Activated T-cell treated with anti-CD3 and anti-CD28 coated beads for 1 hour (primary cell): ENCODE results near the gene DNAJB6.

ENCODE experiments used
- DNase-seq: peaks from one replicate; pipeline ENCODE4 v3.0.0-alpha.2; 2020; ENCODE audit warnings: low read depth

The DNAJB6 gene

GRCh38 chr7:157336383-157337315 is at the start of gene DNAJB6:
Gene DNAJB6 (plus strand): TSS chr7:157337004. CDS start chr7:157358573, 21,569 bp downstream.
- DNase-seq, result peak; percentile 93

- DNase-seq, result no peak
These were observed 45.3 kb upstream of the DNAJB6 start for GRCh38 chr7:157291404-157292080.

GRCh38 chr7:157292258-157292657 is 44.5 kb upstream of the DNAJB6 start:
- no peak for DNase-seq

- no peak for DNase-seq
These were observed 43.9 kb upstream of the DNAJB6 start for GRCh38 chr7:157292770-157293412.

- no peak for DNase-seq
These were observed 43.4 kb upstream of the DNAJB6 start for GRCh38 chr7:157293413-157293788.

GRCh38 chr7:157294773-157295172 is 42.0 kb upstream of the DNAJB6 start:
- no peak for DNase-seq

GRCh38 chr7:157295338-157295737 is 41.5 kb upstream of the DNAJB6 start:
- DNase-seq, result no peak

- DNase-seq, result no peak
These were observed 39.6 kb upstream of the DNAJB6 start for GRCh38 chr7:157297185-157297584.

GRCh38 chr7:157299317-157299612 is 37.5 kb upstream of the DNAJB6 start:
- DNase-seq, result no peak

GRCh38 chr7:157299613-157300368 is 37.0 kb upstream of the DNAJB6 start:
- no peak for DNase-seq

GRCh38 chr7:157300369-157300825 is 36.4 kb upstream of the DNAJB6 start:
- DNase-seq, result no peak

- DNase-seq, result no peak
These were observed 35.1 kb upstream of the DNAJB6 start for GRCh38 chr7:157301610-157302120.

- no peak for DNase-seq
These were observed 29.7 kb upstream of the DNAJB6 start for GRCh38 chr7:157306846-157307838.

GRCh38 chr7:157309988-157310668 is 26.7 kb upstream of the DNAJB6 start:
- no peak for DNase-seq

- no peak for DNase-seq
These were observed 26.1 kb upstream of the DNAJB6 start for GRCh38 chr7:157310676-157311185.

- DNase-seq, result no peak
These were observed 23.9 kb upstream of the DNAJB6 start for GRCh38 chr7:157312941-157313340.

GRCh38 chr7:157313645-157314044 is 23.2 kb upstream of the DNAJB6 start:
- DNase-seq, result no peak

GRCh38 chr7:157318015-157318706 is 18.6 kb upstream of the DNAJB6 start:
- no peak for DNase-seq

- DNase-seq, result no peak
These were observed 16.2 kb upstream of the DNAJB6 start for GRCh38 chr7:157320608-157320980.
